Stimulated activated CD8-positive, alpha-beta memory T cell treated with anti-CD3 and anti-CD28 coated beads, Interleukin-12 subunit alpha, Interleukin-12 subunit beta, amount 100 ng/mL, for 24 hours (primary cell): ENCODE results near the gene CDH12.
"Not testable (repeated sequence)": the region's sequence is repeated elsewhere in the genome, so short reads cannot be mapped to it uniquely, and the experiment has no call there.

Experiments used
- DNase-seq: peaks from one replicate; pipeline ENCODE4 v3.0.0-alpha.2; 2020; ENCODE audit errors: extremely low read depth

The CDH12 gene

GRCh38 chr5:22156953-22157352 lies 696.2 kb downstream of the CDH12 start:
- not testable (repeated sequence) for DNase-seq

- not testable (repeated sequence) for DNase-seq
Measured at GRCh38 chr5:22154779-22155178, 698.4 kb downstream of the CDH12 start.

DNA sequence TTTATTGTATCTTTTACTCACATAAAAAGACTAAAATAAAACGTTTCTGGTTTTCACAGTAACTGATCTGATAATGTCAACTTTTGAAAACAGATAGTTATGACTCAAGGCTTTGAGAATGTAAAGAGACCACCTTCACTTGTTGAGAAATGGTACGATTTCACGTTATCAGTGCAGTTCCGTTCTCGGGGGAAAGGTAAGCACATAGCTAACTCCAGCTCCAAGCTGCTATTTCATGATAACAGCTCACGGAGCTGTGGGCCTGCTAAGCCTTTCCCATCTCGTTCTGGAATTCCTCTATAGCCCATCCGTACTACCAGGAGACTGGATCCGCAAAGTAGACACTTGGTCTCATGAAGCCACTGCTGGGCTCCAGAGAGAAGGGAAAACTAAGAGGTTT lies 701.3 kb downstream of the CDH12 start:
- DNase-seq = not testable (repeated sequence)

DNA sequence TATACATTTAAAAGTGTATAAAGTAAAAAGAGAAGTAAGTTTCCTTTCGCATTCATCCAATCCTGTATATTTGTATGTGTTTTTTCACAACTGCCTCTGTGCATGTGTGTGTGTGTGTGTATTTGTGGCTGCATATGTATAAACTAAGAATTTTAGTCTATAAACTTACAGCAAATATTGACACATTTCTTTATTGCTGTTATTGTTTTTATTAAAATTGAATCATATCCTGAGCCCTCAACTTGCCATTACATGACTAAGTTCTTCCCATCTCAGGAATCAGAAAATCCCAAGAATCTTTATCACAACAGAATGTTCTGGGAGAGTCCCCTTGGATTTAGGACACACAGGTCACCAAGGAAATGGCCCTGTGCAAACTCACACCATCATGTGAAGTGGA lies 712.7 kb downstream of the CDH12 start:
- not testable (repeated sequence) for DNase-seq

DNA sequence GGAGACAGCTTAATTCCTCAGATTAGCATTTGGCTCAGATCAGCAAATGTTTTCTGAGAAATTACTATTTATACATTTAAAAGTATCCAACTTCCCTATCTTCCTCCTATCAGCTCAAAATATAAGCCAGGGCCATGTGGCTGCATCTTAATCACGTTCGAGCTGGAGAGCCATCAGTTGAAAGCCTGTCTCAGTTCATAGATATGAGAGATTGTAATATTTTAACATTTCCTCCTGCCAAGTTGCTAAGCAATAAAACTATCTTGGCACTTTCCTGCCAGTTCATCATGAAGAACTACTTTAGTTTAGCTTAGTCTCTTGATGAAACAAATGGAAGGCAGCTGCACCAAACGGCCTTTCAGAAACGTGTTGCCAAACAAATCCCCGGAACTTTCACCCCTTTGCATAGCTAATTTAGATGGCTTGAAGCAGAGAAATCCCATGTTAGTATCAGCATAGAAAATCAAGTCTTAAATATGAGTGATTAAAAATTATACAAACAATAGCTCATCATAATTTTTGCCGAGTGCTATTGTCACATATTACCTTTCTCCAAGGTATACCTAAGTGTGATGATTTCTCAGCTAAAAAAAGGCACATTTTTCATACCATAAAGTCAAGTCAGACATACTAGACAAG lies 713.4 kb downstream of the CDH12 start:
- not testable (repeated sequence) for DNase-seq

DNA sequence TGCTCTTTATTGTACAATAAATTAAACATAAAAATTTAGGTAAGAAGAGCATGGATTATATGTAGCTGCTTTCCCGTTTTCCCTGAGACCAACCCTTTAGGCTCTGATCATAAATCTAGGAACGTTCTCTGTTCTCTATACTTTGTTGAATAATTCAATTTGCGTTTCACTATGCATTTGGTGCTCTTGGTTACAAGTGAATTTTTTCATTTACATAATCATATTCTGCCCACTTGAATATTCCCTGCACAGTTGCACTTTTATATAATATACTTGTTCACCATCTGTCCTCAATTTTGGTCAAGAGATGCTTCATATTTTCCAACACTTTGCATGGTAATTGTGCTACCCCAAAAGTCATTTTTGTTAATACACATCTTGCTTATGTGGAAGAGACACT lies 741.8 kb downstream of the CDH12 start:
- DNase-seq = no peak

- DNase-seq = no peak
Measured at GRCh38 chr5:22109315-22109714, 743.8 kb downstream of the CDH12 start.

DNA sequence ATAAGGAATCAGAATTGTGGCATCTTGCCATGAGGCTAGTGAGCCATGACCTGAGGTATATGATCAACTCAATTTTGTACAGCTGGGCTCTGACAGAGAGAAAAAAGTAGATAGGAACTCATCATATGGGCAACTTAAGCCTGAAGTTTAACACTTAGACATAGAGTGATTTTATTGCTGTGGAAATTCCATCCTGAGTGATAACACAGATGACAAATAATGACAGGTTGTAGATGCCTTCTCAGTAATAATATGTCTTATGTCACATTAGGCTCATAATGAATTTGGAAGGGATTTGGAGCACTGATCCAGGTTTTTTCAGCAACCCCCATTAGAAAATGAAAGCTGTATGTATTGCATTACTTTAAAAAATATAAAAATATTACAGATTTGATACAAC lies 744.6 kb downstream of the CDH12 start:
- no peak for DNase-seq

DNA sequence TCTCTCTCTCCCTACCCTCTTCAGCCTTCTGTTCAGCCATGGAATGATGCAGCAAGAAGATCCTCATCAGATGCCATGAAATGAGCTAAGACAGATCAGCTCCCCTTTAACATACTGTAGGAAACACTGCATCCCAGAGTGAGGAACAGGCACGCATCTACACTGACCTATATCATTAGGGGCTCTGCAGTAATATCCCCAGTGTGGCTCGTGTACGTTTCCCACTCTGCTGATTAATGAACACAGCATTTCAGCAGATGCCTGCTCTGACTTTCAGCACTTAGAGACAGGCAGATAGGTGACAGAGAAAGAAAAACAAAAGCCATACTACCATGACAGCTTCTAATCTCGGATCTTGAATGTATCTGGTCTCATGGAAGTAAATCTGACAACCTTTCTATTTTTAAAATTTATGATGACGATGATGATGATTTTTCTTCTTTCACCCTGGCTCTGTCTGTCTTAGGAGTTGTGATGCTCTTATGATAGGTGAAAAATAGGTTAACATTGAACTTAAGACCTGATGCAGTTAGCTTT lies 750.3 kb downstream of the CDH12 start:
- no peak for DNase-seq

- DNase-seq = no peak
Measured at GRCh38 chr5:22088517-22088916, 764.6 kb downstream of the CDH12 start.

- no peak for DNase-seq
Measured at GRCh38 chr5:22079566-22079965, 773.6 kb downstream of the CDH12 start.

- no peak for DNase-seq
Measured at GRCh38 chr5:22079002-22079401, 774.1 kb downstream of the CDH12 start.

DNA sequence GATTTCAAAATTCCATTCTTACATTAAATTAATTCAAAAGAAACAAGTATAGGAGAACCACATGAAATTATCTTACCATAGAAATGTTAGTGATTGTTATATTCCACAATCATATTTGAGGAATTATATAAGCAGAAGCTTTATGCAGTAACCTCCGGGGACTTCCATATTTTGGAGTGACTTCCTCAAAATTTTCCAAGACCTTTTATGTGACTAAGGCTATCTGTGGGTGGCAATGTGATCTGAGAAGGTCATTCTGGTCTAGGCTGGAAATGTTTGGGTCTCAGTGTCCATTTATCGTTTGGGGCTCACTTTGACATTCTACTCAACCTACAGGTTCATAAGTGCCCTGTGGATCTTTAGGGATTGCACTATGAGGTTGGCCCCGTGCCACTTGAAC lies 776.6 kb downstream of the CDH12 start:
- DNase-seq = no peak

DNA sequence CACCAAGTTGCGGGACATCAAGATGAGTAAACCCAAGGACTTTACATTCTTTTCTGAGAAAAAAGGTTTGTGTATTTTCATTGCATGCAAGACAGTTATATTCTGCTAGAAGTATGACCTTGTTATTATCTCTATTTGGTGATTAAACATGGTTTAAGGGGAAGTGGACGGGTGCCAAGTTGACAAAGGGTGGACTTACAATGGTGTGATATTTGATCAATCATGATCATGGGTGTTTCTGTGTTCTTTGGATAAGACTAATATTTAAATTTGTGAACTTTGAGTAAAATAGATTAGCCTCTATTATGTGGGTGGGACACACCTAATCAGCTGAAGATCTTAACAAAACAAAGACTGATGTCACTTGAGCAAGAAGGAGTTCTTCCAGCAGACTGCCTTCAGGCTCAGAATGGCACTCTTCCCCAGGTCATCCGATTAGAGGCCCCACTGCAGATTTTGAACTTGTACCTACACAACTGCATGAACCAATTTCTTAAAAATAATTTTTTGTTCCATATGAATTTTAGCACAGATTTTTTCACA lies 782.9 kb downstream of the CDH12 start:
- DNase-seq = no peak

- DNase-seq = no peak
Measured at GRCh38 chr5:22063717-22064116, 789.4 kb downstream of the CDH12 start.

- no peak for DNase-seq
Measured at GRCh38 chr5:22058620-22059019, 794.5 kb downstream of the CDH12 start.

- no peak for DNase-seq
Measured at GRCh38 chr5:22057012-22057411, 796.1 kb downstream of the CDH12 start.

DNA sequence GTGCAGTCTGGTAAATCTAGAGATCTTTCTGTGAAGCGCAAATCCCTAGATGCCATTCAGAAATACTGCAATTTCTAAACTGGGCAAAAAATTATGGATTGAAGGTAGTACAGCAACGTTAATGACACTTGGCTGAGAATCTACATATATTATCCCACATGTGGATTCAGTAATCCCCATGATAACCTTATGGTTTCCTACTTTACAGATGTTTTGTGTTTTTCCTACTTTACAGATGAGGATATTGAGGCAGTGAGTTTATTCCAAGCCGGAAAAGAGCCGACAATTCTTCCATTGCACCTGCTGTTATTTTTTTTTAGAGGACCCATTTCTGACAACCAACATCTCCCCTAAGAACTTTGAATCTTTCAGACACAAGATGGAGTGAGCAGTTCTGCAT lies 796.5 kb downstream of the CDH12 start:
- DNase-seq = no peak

DNA sequence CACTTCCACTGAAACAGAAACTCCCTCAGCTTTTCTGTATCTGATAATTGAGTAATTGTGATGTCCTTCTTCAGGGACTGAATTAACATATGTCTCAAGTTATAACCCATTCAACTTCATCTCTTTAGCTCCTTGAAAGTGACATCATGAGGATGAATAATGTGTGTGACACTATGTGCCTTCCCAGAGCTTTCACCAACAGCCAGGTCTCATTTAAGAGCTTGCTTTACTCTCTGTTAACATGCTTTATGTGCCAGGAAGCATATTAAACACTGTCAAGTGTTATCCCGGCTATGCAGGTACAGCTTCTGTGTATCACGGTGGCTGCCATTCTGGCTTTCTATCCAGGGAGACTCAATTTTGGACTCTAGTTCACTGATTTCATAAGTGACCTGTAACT lies 799.9 kb downstream of the CDH12 start:
- DNase-seq = no peak

DNA sequence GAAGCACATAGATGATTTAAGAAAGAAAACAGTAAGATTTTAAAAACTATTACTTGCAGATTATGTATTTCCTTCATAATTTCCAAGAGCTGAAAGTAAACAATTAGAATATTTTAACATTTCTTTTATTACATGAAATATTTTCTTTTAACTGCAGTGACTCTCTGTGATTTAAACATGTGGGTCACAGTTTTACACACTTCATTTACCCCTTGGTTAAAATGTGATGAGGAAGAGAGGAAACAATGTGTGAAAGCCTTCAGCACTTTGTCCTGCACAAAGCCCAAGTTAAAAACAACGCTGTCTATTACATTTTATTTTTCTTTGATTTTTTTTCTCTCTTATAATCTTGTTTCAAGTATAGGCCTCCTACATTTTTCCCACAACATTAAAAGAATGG lies 801.3 kb downstream of the CDH12 start:
- no peak for DNase-seq

DNA sequence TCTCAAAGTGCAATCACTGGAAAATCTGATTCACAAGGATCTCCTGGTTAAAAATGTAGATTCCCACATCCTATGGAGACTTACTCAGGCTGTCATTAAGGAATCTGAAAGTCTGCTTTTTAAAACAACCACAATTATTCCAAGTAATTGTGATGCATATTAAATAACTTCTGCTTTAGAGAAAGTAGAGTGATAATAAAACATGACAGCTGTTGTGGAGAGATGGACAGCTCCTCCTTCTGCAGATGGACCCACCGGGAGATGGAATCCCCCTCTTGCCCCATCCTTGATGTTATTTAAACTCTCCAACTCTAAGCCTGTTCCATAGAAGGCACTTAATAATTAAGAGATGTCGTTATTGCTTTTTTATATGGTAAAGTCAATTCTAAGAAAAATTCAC lies 802.2 kb downstream of the CDH12 start:
- no peak for DNase-seq

DNA sequence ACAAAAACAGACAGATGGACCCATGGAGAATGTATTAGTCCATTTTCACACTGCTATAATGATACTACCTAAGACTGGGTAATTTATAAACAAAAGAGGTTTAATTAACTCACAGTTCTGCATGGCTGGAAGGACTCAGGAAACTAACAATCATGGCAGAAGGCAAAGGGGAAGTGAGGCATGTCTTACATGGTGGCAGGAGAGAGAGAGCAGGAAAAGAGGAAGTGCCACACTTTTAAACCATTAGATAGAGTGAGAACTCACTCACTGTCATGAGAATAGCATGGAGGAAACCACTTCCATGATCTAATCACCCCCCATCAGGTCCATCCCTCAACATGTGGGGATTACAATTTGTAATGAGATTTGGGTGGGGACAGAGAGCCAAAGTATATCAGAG lies 808.9 kb downstream of the CDH12 start:
- DNase-seq = no peak

- no peak for DNase-seq
Measured at GRCh38 chr5:22036061-22036460, 817.1 kb downstream of the CDH12 start.

- DNase-seq = no peak
Measured at GRCh38 chr5:22033066-22033465, 820.1 kb downstream of the CDH12 start.
